ENCODE results near the gene PHACTR1.

- TF ChIP-seq CTCF (IDR thresholded peaks at IDR 0.05; ENCODE audit: low read depth, low read length) (peak; percentile 54), EZH2phosphoT487 (IDR thresholded peaks at IDR 0.05; ENCODE audit: low read depth) (no peak)
Observed at GRCh38 chr6:12911427-12911826, 194.9 kb downstream of the PHACTR1 start.

All from OCI-LY3 (cell line).